ENCODE results near the gene TTC34. TPM values are rescaled to one million over a fixed set of nuclear protein-coding genes. Genes with fewer than 3 reads are reported as not detected.

Gene TTC34
- total and polyA plus RNA-seq, 2 of the 4 experiments (the other 2 are of a cell fraction) = under 0.01 to 0.09 TPM

DNA sequence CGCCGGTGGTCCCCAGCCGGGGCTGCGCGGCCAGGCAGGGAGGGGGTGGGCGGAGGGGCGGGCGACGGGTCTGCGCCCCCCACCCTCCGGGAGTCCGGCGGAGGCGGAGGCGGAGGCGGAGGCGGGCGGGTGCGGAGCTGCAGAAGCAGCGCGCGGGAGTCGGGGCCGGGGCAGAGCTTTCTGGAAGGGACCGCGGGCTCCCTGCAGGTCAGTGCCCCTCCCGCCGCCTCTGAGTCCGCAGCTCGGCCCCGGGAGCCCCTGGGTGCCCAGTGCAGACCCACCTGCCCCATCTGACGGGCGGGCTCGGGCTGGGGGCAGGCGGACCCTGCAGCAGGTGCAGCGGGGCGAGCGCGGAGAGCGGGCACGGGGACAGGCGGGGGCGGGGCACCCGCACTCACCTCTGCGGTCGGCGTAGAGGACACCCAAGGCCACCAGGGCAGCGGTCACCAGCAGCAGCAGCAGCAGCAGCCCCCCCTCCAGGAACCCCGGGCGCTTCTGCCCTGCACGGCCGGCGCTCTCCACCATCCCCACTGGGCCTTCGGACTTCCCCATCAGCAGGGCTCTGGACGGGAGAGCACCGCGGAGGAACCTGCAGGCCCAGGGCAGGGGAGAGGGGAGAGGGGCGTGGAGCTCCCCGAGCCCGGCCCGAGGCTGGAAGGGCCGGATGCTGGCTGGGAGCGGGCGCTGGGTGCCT is 172.4 kb downstream of the TTC34 start:
- Histone ChIP-seq H3K27me3 (ENCODE audit: control insufficient read depth, insufficient read depth, low read length) (peaks cover 14% of the 10 kb centered on the region), H3K27ac (ENCODE audit: insufficient read depth, low read length) (no peak overlapping the region), H3K18ac (ENCODE audit: low read depth, low read length) (no peak overlapping the region), H3K9ac (ENCODE audit: low read depth, low read length) (no peak overlapping the region), H2BK15ac (ENCODE audit: low read depth, low read length) (no peak overlapping the region), H3K36me3 (ENCODE audit: control insufficient read depth, insufficient read depth, low read length) (no peaks in the 10 kb centered on the region), H3K14ac (replicated peaks; ENCODE audit: low read depth, low read length) (no peak overlapping the region), H2AK9ac (replicated peaks; ENCODE audit: low read depth, low read length, poor library complexity) (no peak overlapping the region), H3K79me1 (ENCODE audit: low read depth in 1 of 2, low read length in 2 of 2) (no peaks in the 10 kb centered on the region), H4K20me1 (ENCODE audit: insufficient read depth, low read length) (no peaks in the 10 kb centered on the region), H3K9me1 (ENCODE audit: insufficient read depth, low read length) (no peaks in the 10 kb centered on the region), H3K56ac (ENCODE audit: extremely low read depth, insufficient read depth, low read length) (no peak overlapping the region), H3K9me3 (ENCODE audit: control insufficient read depth, insufficient read depth, low read length) (no peaks in the 10 kb centered on the region), H2AK5ac (ENCODE audit: low read depth, low read length) (no peak overlapping the region), H2BK5ac (ENCODE audit: low read depth, low read length, poor library complexity, severe bottlenecking) (no peak overlapping the region), H3K4ac (ENCODE audit: low read depth, low read length) (no peak overlapping the region), H4K5ac (ENCODE audit: low read depth, low read length) (no peak overlapping the region), H3K4me3 (ENCODE audit: insufficient read depth, low read depth, low read length) (no peak overlapping the region), H2BK120ac (ENCODE audit: low read depth, low read length) (no peak overlapping the region), H3K23ac (ENCODE audit: low read depth, low read length) (no peak overlapping the region), H3K4me2 (ENCODE audit: low read depth, low read length) (no peak overlapping the region), H2AFZ (replicated peaks; ENCODE audit: low read length, poor library complexity) (no peak overlapping the region), H2BK20ac (ENCODE audit: low read depth, low read length) (no peak overlapping the region), H4K8ac (ENCODE audit: low read depth in 2 of 2, low read length in 2 of 2) (no peak overlapping the region), H3K4me1 (ENCODE audit: control insufficient read depth, insufficient read depth, low read length) (no peaks in the 10 kb centered on the region), H4K91ac (ENCODE audit: insufficient read depth, low read depth, low read length) (no peak overlapping the region)
- WGBS, 2 experiments (ENCODE audit: extremely low coverage in 2 of 2, insufficient read length in 1 of 2) = 12% methylated on average over 5 of the region's 64 CpGs; no CpG with 5 or more reads in 1 of the 2 experiments
- in situ Hi-C loops (cut with MboI; ENCODE audit: low sequenced_read_pairs) = no loop called here
- no TSS peak for BruUV-seq (replicated peaks)
- DNase-seq (no peak), ATAC-seq (ENCODE audit: low read depth) (no peak)
- intact Hi-C loops (cut with micrococcal nuclease) = no loop called here
- CTCF ChIA-PET = no interaction called here
- no peak for TF ChIP-seq MAFK (IDR thresholded peaks at IDR 0.05; ENCODE audit: low read depth, low read length)
- TF ChIP-seq, protein P1, sequence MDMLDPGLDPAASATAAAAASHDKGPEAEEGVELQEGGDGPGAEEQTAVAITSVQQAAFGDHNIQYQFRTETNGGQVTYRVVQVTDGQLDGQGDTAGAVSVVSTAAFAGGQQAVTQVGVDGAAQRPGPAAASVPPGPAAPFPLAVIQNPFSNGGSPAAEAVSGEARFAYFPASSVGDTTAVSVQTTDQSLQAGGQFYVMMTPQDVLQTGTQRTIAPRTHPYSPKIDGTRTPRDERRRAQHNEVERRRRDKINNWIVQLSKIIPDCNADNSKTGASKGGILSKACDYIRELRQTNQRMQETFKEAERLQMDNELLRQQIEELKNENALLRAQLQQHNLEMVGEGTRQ (IDR thresholded peaks at IDR 0.05; ENCODE audit: low read depth, low read length) = no peak
- no peak for TF ChIP-seq RAD21 (IDR thresholded peaks at IDR 0.05; ENCODE audit: low read length)
- TF ChIP-seq FOS (IDR thresholded peaks at IDR 0.05; ENCODE audit: low read depth, low read length) = no peak
- TF ChIP-seq BHLHE40 (IDR thresholded peaks at IDR 0.05; ENCODE audit: low read depth, low read length) = no peak
- TF ChIP-seq SMC3 (IDR thresholded peaks at IDR 0.05; ENCODE audit: low read depth, low read length) = no peak
- TF ChIP-seq MAZ (IDR thresholded peaks at IDR 0.05; ENCODE audit: borderline replicate concordance, low read depth, low read length) = no peak
- TF ChIP-seq, protein P2, sequence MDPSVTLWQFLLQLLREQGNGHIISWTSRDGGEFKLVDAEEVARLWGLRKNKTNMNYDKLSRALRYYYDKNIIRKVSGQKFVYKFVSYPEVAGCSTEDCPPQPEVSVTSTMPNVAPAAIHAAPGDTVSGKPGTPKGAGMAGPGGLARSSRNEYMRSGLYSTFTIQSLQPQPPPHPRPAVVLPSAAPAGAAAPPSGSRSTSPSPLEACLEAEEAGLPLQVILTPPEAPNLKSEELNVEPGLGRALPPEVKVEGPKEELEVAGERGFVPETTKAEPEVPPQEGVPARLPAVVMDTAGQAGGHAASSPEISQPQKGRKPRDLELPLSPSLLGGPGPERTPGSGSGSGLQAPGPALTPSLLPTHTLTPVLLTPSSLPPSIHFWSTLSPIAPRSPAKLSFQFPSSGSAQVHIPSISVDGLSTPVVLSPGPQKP (IDR thresholded peaks at IDR 0.05; ENCODE audit: borderline replicate concordance, low read depth, low read length) = no peak
- TF ChIP-seq, protein P3, sequence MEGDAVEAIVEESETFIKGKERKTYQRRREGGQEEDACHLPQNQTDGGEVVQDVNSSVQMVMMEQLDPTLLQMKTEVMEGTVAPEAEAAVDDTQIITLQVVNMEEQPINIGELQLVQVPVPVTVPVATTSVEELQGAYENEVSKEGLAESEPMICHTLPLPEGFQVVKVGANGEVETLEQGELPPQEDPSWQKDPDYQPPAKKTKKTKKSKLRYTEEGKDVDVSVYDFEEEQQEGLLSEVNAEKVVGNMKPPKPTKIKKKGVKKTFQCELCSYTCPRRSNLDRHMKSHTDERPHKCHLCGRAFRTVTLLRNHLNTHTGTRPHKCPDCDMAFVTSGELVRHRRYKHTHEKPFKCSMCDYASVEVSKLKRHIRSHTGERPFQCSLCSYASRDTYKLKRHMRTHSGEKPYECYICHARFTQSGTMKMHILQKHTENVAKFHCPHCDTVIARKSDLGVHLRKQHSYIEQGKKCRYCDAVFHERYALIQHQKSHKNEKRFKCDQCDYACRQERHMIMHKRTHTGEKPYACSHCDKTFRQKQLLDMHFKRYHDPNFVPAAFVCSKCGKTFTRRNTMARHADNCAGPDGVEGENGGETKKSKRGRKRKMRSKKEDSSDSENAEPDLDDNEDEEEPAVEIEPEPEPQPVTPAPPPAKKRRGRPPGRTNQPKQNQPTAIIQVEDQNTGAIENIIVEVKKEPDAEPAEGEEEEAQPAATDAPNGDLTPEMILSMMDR (conservative IDR thresholded peaks at IDR 0.05; ENCODE audit: low read depth, low read length) = no peak
- no peak for TF ChIP-seq CHD1 (IDR thresholded peaks at IDR 0.05; ENCODE audit: low read depth, low read length)
- TF ChIP-seq CEBPB (IDR thresholded peaks at IDR 0.05; ENCODE audit: low read depth, low read length) = no peak
- TF ChIP-seq NFE2L2 (IDR thresholded peaks at IDR 0.05; ENCODE audit: low read depth, low read length) = no peak
- TF ChIP-seq RFX5 (IDR thresholded peaks at IDR 0.05; ENCODE audit: low read depth, low read length) = no peak
- TF ChIP-seq RCOR1 (IDR thresholded peaks at IDR 0.05; ENCODE audit: insufficient replicate concordance, low read length) = no peak
- TF ChIP-seq POLR2A (IDR thresholded peaks at IDR 0.05; ENCODE audit: low read depth, low read length) = no peak
- no peak for TF ChIP-seq MXI1 (IDR thresholded peaks at IDR 0.05; ENCODE audit: borderline replicate concordance, low read depth, low read length)
- dilution Hi-C loops (cut with HindIII; ENCODE audit: low sequenced_read_pairs, unreplicated experiment) = no loop called here
- POLR2A ChIA-PET (ENCODE audit: unreplicated experiment) = no interaction called here
